H7 (cell line): ENCODE measurements around the gene CCDC154. TPM values are rescaled to one million over a fixed set of nuclear protein-coding genes. Genes with fewer than 3 reads are reported as not detected.

ENCODE experiments used
- DNase-seq: peaks from one replicate; pipeline ENCODE4 v3.0.0; 2012
- H3K27me3 ChIP-seq: 2 replicates; pipeline ENCODE4 v1.6.0; 2011; ENCODE audit warnings: mild to moderate bottlenecking, low read length; ENCODE audit not compliant: control insufficient read depth, insufficient read depth
- H3K36me3 ChIP-seq: replicated peaks from 2 replicates; pipeline ENCODE4 v1.5.1; 2011; ENCODE audit warnings: low read length; ENCODE audit not compliant: control insufficient read depth, insufficient read depth
- H3K4me3 ChIP-seq: 2 replicates; pipeline ENCODE4 v1.5.1; 2011; ENCODE audit warnings: low read depth, mild to moderate bottlenecking, control low read depth, low read length, moderate library complexity; ENCODE audit not compliant: insufficient read depth
- total RNA-seq: library from RNA; depleted of rRNA; stranded (reverse); fragments of >200 nt; shearing (Covaris generic); gene quantifications from 2 replicates; pipeline ENCODE4 v1.2.3, GENCODE V29; 2014

CCDC154 gene
- total RNA-seq, 1 experiment from 2014 or later: not detected

- no peaks in the 10 kb centered on the region for H3K36me3 ChIP-seq
- H3K4me3 ChIP-seq: no peak overlapping the region
- H3K27me3 ChIP-seq: no peaks in the 10 kb centered on the region
- no peak for DNase-seq
These were observed 21.7 kb upstream of the CCDC154 start for GRCh38 chr16:1466054-1466453.

GRCh38 chr16:1465567-1465915, 21.2 kb upstream of the CCDC154 start:
- Histone ChIP-seq H3K4me3 (no peak overlapping the region), H3K27me3 (no peaks in the 10 kb centered on the region), H3K36me3 (no peaks in the 10 kb centered on the region)

DNA sequence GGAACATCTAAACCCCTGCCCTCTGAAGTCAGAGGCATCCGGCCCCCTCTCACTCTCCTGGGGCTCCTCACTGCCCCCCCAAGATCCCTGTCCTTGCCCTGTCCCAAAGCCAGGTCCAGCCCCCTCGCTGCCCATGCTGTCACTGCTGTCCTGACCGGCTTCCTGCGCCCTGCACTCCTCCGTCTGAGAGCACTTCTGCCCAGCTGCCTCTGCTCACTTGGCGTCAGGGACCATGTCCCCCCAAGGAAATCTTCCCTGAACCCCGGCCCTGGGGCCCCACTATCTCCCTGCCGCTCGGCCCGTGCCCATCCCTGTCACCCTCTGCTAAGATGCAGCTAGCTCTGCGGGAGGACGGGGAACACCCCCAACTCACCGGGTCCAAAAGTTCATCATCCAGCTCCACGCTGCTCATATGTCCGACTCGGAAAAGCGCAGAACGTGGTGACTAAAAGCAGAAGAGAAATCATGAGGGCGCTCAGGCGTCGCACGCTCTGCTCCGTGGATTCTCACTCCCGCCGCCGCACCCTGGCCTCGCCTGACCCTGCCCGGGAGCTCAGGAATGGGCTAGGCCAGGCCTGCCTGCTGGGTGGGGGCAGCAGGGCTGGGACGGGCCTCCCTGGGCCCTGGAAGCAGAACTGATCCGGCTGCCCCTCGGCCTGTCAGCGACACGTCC, 20.7 kb upstream of the CCDC154 start:
- no peak for DNase-seq
- Histone ChIP-seq H3K27me3 (no peaks in the 10 kb centered on the region), H3K36me3 (no peaks in the 10 kb centered on the region), H3K4me3 (no peak overlapping the region)

More at GRCh38 chr16:1465567-1465915, 21.2 kb upstream of the CCDC154 start:
- DNase-seq: no peak

DNA sequence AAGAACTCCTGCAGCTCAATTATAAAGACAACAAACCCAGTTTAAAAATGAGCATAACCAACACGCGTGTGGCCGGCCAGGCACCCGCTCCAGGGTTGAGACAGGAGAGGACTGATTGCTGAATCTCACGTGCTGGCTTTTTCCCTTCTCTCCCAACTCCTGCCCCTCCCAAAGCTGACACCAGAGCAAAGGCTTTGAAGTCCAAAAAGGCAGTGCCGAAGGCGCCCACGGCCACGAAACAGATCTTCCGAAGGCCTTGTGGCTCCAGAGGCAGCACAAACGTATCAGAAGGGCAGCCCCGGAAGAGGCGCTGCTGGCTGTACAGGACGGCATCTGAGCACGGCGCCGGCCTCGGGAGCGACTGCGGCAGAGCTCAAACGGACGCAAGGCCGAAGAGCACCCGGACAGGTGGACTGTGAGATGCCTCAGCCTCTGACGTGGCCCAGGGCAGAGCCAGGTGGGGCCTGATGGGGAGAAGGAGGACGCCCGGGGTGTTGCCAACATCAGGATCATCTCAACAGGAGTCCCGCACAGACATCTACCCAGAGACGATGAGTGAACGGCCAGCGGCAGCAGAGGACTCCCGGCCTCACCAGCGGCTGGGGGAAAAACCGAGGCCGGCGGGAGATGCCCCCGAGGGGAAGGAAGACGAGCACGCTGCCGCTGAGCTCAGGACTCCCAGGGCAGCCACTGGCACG, 20.0 kb upstream of the CCDC154 start:
- Histone ChIP-seq H3K4me3 (no peak overlapping the region), H3K36me3 (no peaks in the 10 kb centered on the region), H3K27me3 (no peaks in the 10 kb centered on the region)
- no peak for DNase-seq

DNA sequence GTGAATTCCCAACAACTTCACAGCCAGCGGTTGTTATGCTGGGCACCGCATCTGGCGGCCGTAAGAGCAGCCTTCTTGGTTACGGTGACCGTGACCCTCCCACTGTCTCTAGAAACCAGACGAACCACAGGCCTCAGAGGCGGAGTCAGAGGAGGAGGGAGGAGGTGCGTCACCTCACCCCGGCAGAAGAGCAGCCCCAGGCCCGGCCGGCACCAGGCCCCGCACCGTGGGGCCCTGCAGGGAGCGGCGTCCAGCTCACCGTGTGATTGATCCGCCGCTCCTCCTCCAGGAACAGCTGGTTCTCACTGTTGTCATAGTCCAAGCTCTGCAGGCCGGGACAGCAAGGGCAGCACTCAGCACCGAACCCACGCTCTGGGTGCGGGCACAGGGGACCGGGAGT, 16.8 kb upstream of the CCDC154 start:
- H3K36me3 ChIP-seq: peaks cover 1% of the 10 kb centered on the region
- no peak overlapping the region for H3K4me3 ChIP-seq
- DNase-seq: no peak
- no peaks in the 10 kb centered on the region for H3K27me3 ChIP-seq

- no peak overlapping the region for H3K4me3 ChIP-seq
- no peaks in the 10 kb centered on the region for H3K27me3 ChIP-seq
- H3K36me3 ChIP-seq: peaks cover 1% of the 10 kb centered on the region
- no peak for DNase-seq
These were observed 16.3 kb upstream of the CCDC154 start for GRCh38 chr16:1460602-1461138.

- no peak overlapping the region for H3K4me3 ChIP-seq
- H3K27me3 ChIP-seq: no peaks in the 10 kb centered on the region
- DNase-seq: no peak
- peaks cover 1% of the 10 kb centered on the region for H3K36me3 ChIP-seq
These were observed 15.6 kb upstream of the CCDC154 start for GRCh38 chr16:1459967-1460366.

DNA sequence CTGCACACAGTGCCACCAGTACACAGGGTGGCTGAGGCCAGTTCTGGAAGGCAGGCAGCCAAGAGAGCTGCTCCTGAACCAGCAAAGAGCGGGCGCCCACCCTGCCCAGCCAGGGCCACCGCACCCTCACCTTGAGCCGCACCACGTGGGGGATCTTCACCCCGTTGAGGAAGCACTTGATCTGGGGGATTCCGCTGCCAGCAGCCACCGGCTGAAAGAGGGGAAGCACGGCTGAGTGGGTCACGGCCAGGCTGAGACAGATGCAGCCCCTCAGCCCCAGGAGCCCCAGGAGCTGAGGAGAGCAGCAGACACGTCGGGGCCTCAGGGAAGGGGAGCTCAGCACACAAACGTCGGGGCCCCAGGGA, 14.6 kb upstream of the CCDC154 start:
- peaks cover 2% of the 10 kb centered on the region for H3K36me3 ChIP-seq
- DNase-seq: no peak
- H3K27me3 ChIP-seq: no peaks in the 10 kb centered on the region
- no peak overlapping the region for H3K4me3 ChIP-seq

DNA sequence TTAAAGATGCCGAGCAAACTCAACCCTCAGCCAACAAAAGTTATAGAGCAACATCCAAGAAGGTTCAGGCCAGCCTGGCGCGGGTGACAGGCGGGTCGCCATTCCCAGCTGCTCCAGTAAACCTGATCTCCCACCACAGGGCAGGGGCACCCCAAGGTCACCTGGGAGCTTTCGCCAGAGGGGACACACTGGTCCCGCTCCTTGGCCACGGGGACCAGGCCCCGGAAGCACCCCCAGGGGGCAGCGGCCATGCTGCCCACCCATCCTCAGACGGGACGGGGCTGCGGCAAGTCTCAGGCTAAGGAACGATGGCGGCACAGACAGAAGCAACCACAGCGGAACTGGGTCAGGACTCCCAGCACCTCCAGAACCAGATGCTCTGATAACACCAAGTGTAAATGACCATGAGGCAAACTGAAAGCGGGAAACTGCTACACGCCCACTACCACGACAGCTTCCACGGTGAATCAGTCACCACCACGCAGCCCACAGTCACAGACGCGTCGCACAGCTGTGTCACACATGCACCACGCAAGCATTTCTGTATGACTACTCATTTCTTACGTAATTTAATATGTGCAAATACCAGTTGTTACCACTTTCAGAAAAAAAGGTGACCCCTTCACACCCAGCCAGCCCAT, 14.1 kb upstream of the CCDC154 start:
- Histone ChIP-seq H3K4me3 (no peak overlapping the region), H3K36me3 (peaks cover 4% of the 10 kb centered on the region), H3K27me3 (no peaks in the 10 kb centered on the region)
- no peak for DNase-seq

GRCh38 chr16:1457489-1458245, 13.3 kb upstream of the CCDC154 start:
- no peak for DNase-seq

DNA sequence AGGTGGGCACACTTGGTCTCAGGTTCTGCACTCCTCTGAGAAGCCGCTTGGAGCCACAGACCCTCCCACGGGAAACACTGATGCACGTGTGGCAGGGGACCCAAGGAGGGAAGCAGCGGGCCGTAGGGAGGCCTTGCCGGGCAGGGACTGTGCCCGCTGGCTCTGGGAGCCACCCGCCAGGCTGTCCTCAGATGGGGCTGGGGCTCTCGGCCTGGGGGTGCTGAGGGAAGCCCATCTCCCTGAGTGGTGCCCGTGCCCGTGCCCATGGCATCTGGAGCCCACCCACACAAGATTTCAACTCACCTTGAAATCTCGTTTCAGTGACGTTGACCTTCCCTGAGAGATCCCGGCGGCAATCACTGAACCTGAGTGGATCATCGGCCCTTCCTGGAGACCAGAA, 12.6 kb upstream of the CCDC154 start:
- Histone ChIP-seq H3K27me3 (no peaks in the 10 kb centered on the region), H3K4me3 (no peak overlapping the region), H3K36me3 (peaks cover 4% of the 10 kb centered on the region)
- DNase-seq: no peak

More at GRCh38 chr16:1457489-1458245, 13.3 kb upstream of the CCDC154 start:
- Histone ChIP-seq H3K27me3 (no peaks in the 10 kb centered on the region), H3K4me3 (no peak overlapping the region), H3K36me3 (peaks cover 4% of the 10 kb centered on the region)

- Histone ChIP-seq H3K4me3 (no peak overlapping the region), H3K36me3 (peaks cover 4% of the 10 kb centered on the region), H3K27me3 (no peaks in the 10 kb centered on the region)
- no peak for DNase-seq
These were observed 11.1 kb upstream of the CCDC154 start for GRCh38 chr16:1455190-1456171.

GRCh38 chr16:1454561-1454960, 10.2 kb upstream of the CCDC154 start:
- Histone ChIP-seq H3K36me3 (peaks cover 4% of the 10 kb centered on the region), H3K4me3 (no peak overlapping the region)
- no peak for DNase-seq

More at GRCh38 chr16:1454561-1454960, 10.2 kb upstream of the CCDC154 start:
- no peaks in the 10 kb centered on the region for H3K27me3 ChIP-seq
